HCT116 (cell line): ENCODE measurements around the gene NAB2. TPM values are rescaled to one million over a fixed set of nuclear protein-coding genes. Genes with fewer than 3 reads are reported as not detected.

Experiments used
- ATAC-seq: fragments of 200-7000 bp; cut with Tn5 transposase; 2 replicates; pipeline ENCODE4 v1.9.1; 2020; ENCODE audit warnings: mild to moderate bottlenecking, moderate library complexity
- BruUV-seq: library from RNA; stranded (reverse); fragments of 400-500 nt; replicated peaks from 2 replicates; lab custom pipeline; 2021; lab: Mats Ljungman, UMichigan
- CTCF ChIA-PET: fragments of 300-600 bp; sonication (Branson Sonifier 250); formaldehyde crosslinking; loops from one replicate; lab custom pipeline; 2021; ENCODE audit warnings: antibody characterized with exemption; lab: Charles Lee
- POLR2A ChIA-PET: fragments of 300-600, 350-600 bp; sonication (Branson Sonifier 250); formaldehyde crosslinking; loops from one replicate; lab custom pipeline; 2021; ENCODE audit warnings: antibody characterized with exemption; lab: Charles Lee
- RAD21 ChIA-PET, 2 experiments: fragments of 300-600 bp; sonication (Branson Sonifier 250); formaldehyde crosslinking; loops; one replicate each; lab custom pipeline; 2023; ENCODE audit warnings: low total read pairs in 2 of 2; ENCODE audit not compliant: uncharacterized antibody in 2 of 2, unreplicated experiment in 2 of 2, low non-redundant PET in 1 of 2; lab: Charles Lee
- DNase-seq: peaks from one replicate; pipeline ENCODE4 v3.0.0-alpha.2; 2010; ENCODE audit warnings: low read depth, low spot score
- H2AFZ ChIP-seq: fragments of 200-600 bp; shearing (Covaris generic), sonication (generic); 2 replicates; pipeline ENCODE4 v1.6.1; 2017; ENCODE audit warnings: low read depth, mixed run types, mixed read lengths, antibody characterized with exemption, low read length; ENCODE audit not compliant: poor library complexity, severe bottlenecking
- H3K27ac ChIP-seq: 2 replicates; pipeline ENCODE4 v1.5.1; 2012; ENCODE audit warnings: low read depth, low read length
- H3K27me3 ChIP-seq: fragments of 200-600 bp; sonication (generic); 2 replicates; pipeline ENCODE4 v1.6.1; 2016; ENCODE audit warnings: mixed run types, low read length, mixed read lengths; ENCODE audit not compliant: insufficient read depth
- H3K36me3 ChIP-seq, 2 experiments: fragments of 200-500 bp in 1 of 2; fragments of 200-600 bp in 1 of 2; sonication (Bioruptor generic) in 1 of 2; sonication (generic) in 1 of 2; 2 replicates each; pipeline versions ENCODE4 v1.5.1 to v1.6.1; 2014 to 2016; ENCODE audit warnings: low read length in 2 of 2, inconsistent platforms in 1 of 2, mixed read lengths in 1 of 2, mixed run types in 1 of 2; ENCODE audit not compliant: insufficient read depth in 2 of 2, control insufficient read depth in 1 of 2
- H3K4me1 ChIP-seq, 2 experiments: fragments of 200-600 bp in 1 of 2; sonication (generic) in 1 of 2; 2 replicates each; pipeline versions ENCODE4 v1.5.1 to v1.6.1; 2012 to 2017; ENCODE audit warnings: low read length in 2 of 2, inconsistent platforms in 1 of 2, mild to moderate bottlenecking in 1 of 2, mixed read lengths in 1 of 2, mixed run types in 1 of 2, moderate library complexity in 1 of 2; ENCODE audit not compliant: insufficient read depth in 2 of 2, control insufficient read depth in 1 of 2
- H3K4me2 ChIP-seq: fragments of 200-600 bp; sonication (generic); 2 replicates; pipeline ENCODE4 v1.6.1; 2017; ENCODE audit warnings: mixed run types, low read length, mixed read lengths
- H3K4me3 ChIP-seq, 2 experiments: fragments of 200-600 bp in 1 of 2; sonication (generic) in 1 of 2; replicated peaks in 1 of 2; 2 replicates each; pipeline ENCODE4 v1.5.1; 2011 to 2016; ENCODE audit warnings: low read length in 2 of 2, control low read depth in 1 of 2, low read depth in 1 of 2, mild to moderate bottlenecking in 1 of 2, mixed read lengths in 1 of 2, mixed run types in 1 of 2
- H3K79me2 ChIP-seq: fragments of 200-600 bp; sonication (generic); 2 replicates; pipeline ENCODE4 v1.6.1; 2017; ENCODE audit warnings: mild to moderate bottlenecking, mixed run types, low read length, moderate library complexity, mixed read lengths; ENCODE audit not compliant: insufficient read depth
- H3K9ac ChIP-seq: fragments of 200-600 bp; sonication (generic); 2 replicates; pipeline ENCODE4 v1.6.1; 2016; ENCODE audit warnings: low read length, mixed read lengths
- H3K9me2 ChIP-seq: fragments of 200-600 bp; sonication (generic), shearing (Covaris generic); 2 replicates; pipeline ENCODE4 v1.6.1; 2017; ENCODE audit warnings: mixed run types, mild to moderate bottlenecking, moderate library complexity; ENCODE audit not compliant: insufficient read depth
- H3K9me3 ChIP-seq, 2 experiments: fragments of 200-500 bp in 1 of 2; fragments of 200-600 bp in 1 of 2; sonication (Bioruptor generic) in 1 of 2; sonication (generic) in 1 of 2; 2 replicates each; pipeline ENCODE4 v1.6.1; 2014 to 2017; ENCODE audit warnings: low read length in 2 of 2, mixed read lengths in 2 of 2, inconsistent platforms in 1 of 2, low read depth in 1 of 2, mild to moderate bottlenecking in 1 of 2, mixed run types in 1 of 2, moderate library complexity in 1 of 2; ENCODE audit not compliant: control insufficient read depth in 1 of 2, insufficient read depth in 1 of 2
- H4K20me1 ChIP-seq: fragments of 200-600 bp; sonication (generic), shearing (Covaris generic); 2 replicates; pipeline ENCODE4 v1.6.1; 2017; ENCODE audit warnings: mixed run types, mild to moderate bottlenecking, moderate library complexity; ENCODE audit not compliant: insufficient read depth
- CBX3 ChIP-seq: IDR thresholded peaks from 2 replicates; pipeline ENCODE4 v1.6.1; 2012; ENCODE audit warnings: low read depth
- CEBPB ChIP-seq: IDR thresholded peaks from 2 replicates; pipeline ENCODE4 v1.6.1; 2012; ENCODE audit warnings: low read depth
- EGR1 ChIP-seq: IDR thresholded peaks from 2 replicates; pipeline ENCODE4 v1.6.1; 2012; ENCODE audit warnings: low read depth
- ELF1 ChIP-seq: IDR thresholded peaks from 2 replicates; pipeline ENCODE4 v1.6.1; 2012; ENCODE audit warnings: low read depth, borderline replicate concordance
- EZH2phosphoT487 ChIP-seq: fragments of 200-600 bp; IDR thresholded peaks from 2 replicates; pipeline ENCODE4 v1.6.1; 2018; ENCODE audit warnings: antibody characterized with exemption, borderline replicate concordance
- JUND ChIP-seq: IDR thresholded peaks from 2 replicates; pipeline ENCODE4 v1.6.1; 2012
- SIN3A ChIP-seq: IDR thresholded peaks from 2 replicates; pipeline ENCODE4 v1.6.1; 2012; ENCODE audit warnings: low read depth
- SRF ChIP-seq: IDR thresholded peaks from 2 replicates; pipeline ENCODE4 v1.6.1; 2012; ENCODE audit warnings: low read depth
- ZNF274 ChIP-seq: fragments of 200-500 bp; sonication (Bioruptor generic); IDR thresholded peaks from 2 replicates; pipeline ENCODE4 v1.6.1; 2014; ENCODE audit warnings: mild to moderate bottlenecking, low read depth, low read length, inconsistent platforms
- intact Hi-C: fragments of 100-400 bp; cut with micrococcal nuclease; formaldehyde crosslinking; loops from 2 replicates; pipeline ENCODE4 v1.10.0; 2022
- total RNA-seq: library from RNA; stranded (reverse); gene quantifications from one replicate; pipeline ENCODE4 v1.2.1, GENCODE V29; 2021; ENCODE audit not compliant: unreplicated experiment
- TF ChIP-seq, protein P1 (sequence below), 3 experiments: fragments of 200-600 bp in 1 of 3; sonication (generic) in 1 of 3; IDR thresholded peaks in 2 of 3; conservative IDR thresholded peaks in 1 of 3; 2 replicates each; pipeline ENCODE4 v1.5.1; 2012 to 2017; ENCODE audit warnings: low read depth in 2 of 3, low read length in 2 of 3, antibody characterized with exemption in 1 of 3, borderline replicate concordance in 1 of 3, control low read depth in 1 of 3, mild to moderate bottlenecking in 1 of 3, mixed read lengths in 1 of 3, mixed run types in 1 of 3, moderate library complexity in 1 of 3; ENCODE audit not compliant: insufficient read depth in 1 of 3
- TF ChIP-seq, protein P2 (sequence below): IDR thresholded peaks from 2 replicates; pipeline ENCODE4 v1.6.1; 2012
- TF ChIP-seq, protein P3 (sequence below): IDR thresholded peaks from 2 replicates; pipeline ENCODE4 v1.6.1; 2011; ENCODE audit warnings: mild to moderate bottlenecking, low read length, moderate library complexity; ENCODE audit not compliant: insufficient replicate concordance; ENCODE audit errors: extremely low read depth

The NAB2 gene
- total RNA-seq, 1 experiment from 2014 or later, result 77.1 TPM

DNA sequence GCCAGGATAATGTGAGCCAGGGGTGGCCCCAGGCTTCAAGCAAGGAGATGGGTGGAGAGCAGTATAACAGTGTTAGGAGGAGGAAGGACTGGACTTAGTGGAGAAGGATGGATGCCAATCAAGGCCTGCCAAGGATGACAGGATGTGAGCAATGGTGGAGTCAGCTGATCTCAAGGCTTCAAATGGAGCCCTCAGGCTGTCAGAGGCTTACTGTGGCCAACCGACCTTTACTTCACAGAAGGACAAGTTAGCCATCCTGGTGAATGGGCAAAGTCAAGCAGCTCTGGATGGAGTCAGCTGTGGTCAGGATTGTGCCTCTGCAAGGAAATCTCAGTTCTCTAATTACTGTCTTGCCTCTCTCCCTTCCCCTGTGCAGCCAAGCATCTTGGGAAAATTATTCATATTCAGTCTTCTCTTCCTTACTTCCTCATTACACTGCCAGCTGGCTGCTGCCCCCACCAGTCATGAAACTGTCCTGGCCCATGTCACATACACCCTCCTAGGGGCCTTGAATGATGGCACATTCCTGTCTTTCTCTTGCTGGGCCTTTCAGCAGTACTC is 29.9 kb downstream of the NAB2 start:
- DNase-seq (no peak), ATAC-seq (peak; percentile 32)
- ChIA-PET RAD21 (no interaction called here), CTCF (no interaction called here), POLR2A (interaction anchor here (1.6 kb wide), 1 partner anchor 9 kb away, joined by 4 read pairs; no protein-coding TSS in a partner anchor)
- intact Hi-C loops, result no loop called here
- Histone ChIP-seq H3K9me3 (peaks cover 4 to 5% of the 10 kb centered on the region in 2 experiments; a peak in 1 of 4 replicates), H3K27ac (no peak overlapping the region), H3K4me3 (no peak overlapping the region), H3K27me3 (no peaks in the 10 kb centered on the region), H3K9me2 (no peaks in the 10 kb centered on the region), H3K36me3 (no peaks in the 10 kb centered on the region), H4K20me1 (no peaks in the 10 kb centered on the region), H3K4me2 (peak overlapping the region; percentile 30), H3K9ac (no peak overlapping the region), H3K79me2 (no peaks in the 10 kb centered on the region), H2AFZ (no peak overlapping the region), H3K4me1 (peaks cover 0 to 11% of the 10 kb centered on the region in 2 experiments; a peak in 2 of 4 replicates)
- no TSS peak for BruUV-seq
- no peak for TF ChIP-seq SRF
- no peak for TF ChIP-seq CEBPB

DNA sequence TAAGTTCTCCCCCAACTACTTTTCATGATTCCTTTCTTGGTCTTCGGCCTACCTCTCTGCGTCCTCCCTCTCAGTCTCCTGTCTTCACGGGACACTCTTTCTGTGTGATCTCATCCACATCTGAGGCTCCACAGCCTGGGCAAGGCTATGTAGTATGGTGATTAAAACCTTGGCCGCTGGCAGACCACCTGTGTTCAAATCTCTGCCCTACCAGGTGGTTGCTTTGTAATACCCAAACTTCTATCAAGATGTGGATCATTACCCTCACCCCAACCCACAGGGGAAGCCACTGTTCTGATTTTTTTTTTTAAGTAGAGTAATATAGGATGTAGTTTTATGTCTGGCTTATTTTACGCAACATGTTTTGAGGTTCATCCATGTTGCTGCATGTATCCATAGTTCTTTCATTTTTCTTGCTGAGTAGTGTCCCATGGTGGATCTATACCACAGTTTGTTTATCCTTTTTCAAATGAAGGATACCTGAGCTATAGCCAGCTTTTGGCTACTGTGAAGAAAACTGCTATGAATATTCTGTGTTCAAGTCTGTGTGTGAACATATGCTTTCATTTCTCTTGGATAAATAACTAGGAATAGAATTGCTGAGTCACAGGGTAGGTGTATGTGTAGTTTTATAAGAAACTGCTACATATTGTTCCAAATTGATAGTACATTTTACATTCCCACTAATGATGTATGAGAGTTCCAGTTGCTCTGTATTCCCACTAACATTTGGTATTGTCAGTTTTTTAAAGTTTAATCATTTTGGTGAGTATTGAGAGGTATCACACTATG is 30.6 kb downstream of the NAB2 start:
- no peaks in the 10 kb centered on the region for H4K20me1 ChIP-seq
- CTCF ChIA-PET, result interaction anchor here (0.7 kb wide), 1 partner anchor 427 kb away, joined by 4 read pairs; no protein-coding TSS in a partner anchor
- POLR2A ChIA-PET, result interaction anchor here (1.6 kb wide), 1 partner anchor 8 kb away, joined by 4 read pairs; no protein-coding TSS in a partner anchor
- TF ChIP-seq SIN3A (no peak), CBX3 (no peak), EZH2phosphoT487 (no peak), SRF (no peak), JUND (no peak), ELF1 (no peak), CEBPB (no peak), EGR1 (no peak), ZNF274 (no peak)
- TF ChIP-seq, protein P1, sequence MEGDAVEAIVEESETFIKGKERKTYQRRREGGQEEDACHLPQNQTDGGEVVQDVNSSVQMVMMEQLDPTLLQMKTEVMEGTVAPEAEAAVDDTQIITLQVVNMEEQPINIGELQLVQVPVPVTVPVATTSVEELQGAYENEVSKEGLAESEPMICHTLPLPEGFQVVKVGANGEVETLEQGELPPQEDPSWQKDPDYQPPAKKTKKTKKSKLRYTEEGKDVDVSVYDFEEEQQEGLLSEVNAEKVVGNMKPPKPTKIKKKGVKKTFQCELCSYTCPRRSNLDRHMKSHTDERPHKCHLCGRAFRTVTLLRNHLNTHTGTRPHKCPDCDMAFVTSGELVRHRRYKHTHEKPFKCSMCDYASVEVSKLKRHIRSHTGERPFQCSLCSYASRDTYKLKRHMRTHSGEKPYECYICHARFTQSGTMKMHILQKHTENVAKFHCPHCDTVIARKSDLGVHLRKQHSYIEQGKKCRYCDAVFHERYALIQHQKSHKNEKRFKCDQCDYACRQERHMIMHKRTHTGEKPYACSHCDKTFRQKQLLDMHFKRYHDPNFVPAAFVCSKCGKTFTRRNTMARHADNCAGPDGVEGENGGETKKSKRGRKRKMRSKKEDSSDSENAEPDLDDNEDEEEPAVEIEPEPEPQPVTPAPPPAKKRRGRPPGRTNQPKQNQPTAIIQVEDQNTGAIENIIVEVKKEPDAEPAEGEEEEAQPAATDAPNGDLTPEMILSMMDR (IDR thresholded peaks at IDR 0.05 in 2 of 3, conservative IDR thresholded peaks at IDR 0.05 in 1 of 3; ENCODE audit: borderline replicate concordance in 1 of 3, insufficient read depth in 1 of 3, low read depth in 2 of 3, low read length in 2 of 3), result no peak
- TF ChIP-seq, protein P2, sequence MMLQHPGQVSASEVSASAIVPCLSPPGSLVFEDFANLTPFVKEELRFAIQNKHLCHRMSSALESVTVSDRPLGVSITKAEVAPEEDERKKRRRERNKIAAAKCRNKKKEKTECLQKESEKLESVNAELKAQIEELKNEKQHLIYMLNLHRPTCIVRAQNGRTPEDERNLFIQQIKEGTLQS, result no peak
- TF ChIP-seq, protein P3, sequence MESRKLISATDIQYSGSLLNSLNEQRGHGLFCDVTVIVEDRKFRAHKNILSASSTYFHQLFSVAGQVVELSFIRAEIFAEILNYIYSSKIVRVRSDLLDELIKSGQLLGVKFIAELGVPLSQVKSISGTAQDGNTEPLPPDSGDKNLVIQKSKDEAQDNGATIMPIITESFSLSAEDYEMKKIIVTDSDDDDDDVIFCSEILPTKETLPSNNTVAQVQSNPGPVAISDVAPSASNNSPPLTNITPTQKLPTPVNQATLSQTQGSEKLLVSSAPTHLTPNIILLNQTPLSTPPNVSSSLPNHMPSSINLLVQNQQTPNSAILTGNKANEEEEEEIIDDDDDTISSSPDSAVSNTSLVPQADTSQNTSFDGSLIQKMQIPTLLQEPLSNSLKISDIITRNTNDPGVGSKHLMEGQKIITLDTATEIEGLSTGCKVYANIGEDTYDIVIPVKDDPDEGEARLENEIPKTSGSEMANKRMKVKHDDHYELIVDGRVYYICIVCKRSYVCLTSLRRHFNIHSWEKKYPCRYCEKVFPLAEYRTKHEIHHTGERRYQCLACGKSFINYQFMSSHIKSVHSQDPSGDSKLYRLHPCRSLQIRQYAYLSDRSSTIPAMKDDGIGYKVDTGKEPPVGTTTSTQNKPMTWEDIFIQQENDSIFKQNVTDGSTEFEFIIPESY, result no peak
- H2AFZ ChIP-seq, result no peak overlapping the region
- H3K9me2 ChIP-seq, result no peaks in the 10 kb centered on the region
- no peaks in the 10 kb centered on the region for H3K79me2 ChIP-seq
- peaks cover 6 to 7% of the 10 kb centered on the region in 2 experiments; a peak in 1 of 4 replicates for H3K9me3 ChIP-seq
- H3K27me3 ChIP-seq, result no peaks in the 10 kb centered on the region
- H3K36me3 ChIP-seq, result no peaks in the 10 kb centered on the region
- no peak overlapping the region for H3K4me3 ChIP-seq
- no TSS peak for BruUV-seq
- peaks cover 0 to 11% of the 10 kb centered on the region in 2 experiments; a peak in 2 of 4 replicates for H3K4me1 ChIP-seq
- RAD21 ChIA-PET, result no interaction called here
- H3K27ac ChIP-seq, result no peak overlapping the region
- ATAC-seq (no peak), DNase-seq (no peak)
- H3K9ac ChIP-seq, result no peak overlapping the region
- H3K4me2 ChIP-seq, result peak overlapping the region; percentile 30; the same call in 1 of the 2 replicates
- intact Hi-C loops, result loop anchor here (10.0 kb wide), 1 partner anchor 125 kb away; no protein-coding TSS in a partner anchor
